NCI-H128 (cell line): ENCODE data around the gene SESTD1.
"Not testable (repeated sequence)": the region's sequence is repeated elsewhere in the genome, so short reads cannot be mapped to it uniquely, and the experiment has no call there.

ENCODE experiments used
- DNase-seq: peaks from one replicate; lab custom pipeline; 2025; ENCODE audit not compliant: unreplicated experiment; lab: John Stamatoyannopoulos, UW

The SESTD1 gene

GRCh38 chr2:179124282-179124681, 140.3 kb downstream of the SESTD1 start:
- no peak for DNase-seq

GRCh38 chr2:179123272-179123662, 141.4 kb downstream of the SESTD1 start:
- no peak for DNase-seq

DNA sequence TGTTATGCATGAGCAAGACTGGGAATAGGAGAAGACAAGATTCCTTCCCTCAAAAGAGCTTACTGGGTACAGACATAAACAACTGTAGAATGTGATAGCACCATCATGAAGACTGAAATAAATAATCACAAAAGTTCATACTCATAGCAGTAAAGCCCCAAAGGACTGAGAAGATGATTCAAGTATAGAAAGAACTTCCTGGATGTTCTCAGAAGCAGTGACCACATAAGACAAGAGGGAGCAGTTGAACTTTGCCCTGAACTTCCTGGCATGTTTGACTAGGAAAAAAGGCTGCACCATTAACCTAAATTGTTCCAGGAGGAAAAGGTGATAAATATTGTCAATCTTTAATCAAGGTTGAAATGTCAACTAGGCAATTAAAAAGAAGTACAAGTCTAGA, 156.9 kb downstream of the SESTD1 start:
- no peak for DNase-seq

DNA sequence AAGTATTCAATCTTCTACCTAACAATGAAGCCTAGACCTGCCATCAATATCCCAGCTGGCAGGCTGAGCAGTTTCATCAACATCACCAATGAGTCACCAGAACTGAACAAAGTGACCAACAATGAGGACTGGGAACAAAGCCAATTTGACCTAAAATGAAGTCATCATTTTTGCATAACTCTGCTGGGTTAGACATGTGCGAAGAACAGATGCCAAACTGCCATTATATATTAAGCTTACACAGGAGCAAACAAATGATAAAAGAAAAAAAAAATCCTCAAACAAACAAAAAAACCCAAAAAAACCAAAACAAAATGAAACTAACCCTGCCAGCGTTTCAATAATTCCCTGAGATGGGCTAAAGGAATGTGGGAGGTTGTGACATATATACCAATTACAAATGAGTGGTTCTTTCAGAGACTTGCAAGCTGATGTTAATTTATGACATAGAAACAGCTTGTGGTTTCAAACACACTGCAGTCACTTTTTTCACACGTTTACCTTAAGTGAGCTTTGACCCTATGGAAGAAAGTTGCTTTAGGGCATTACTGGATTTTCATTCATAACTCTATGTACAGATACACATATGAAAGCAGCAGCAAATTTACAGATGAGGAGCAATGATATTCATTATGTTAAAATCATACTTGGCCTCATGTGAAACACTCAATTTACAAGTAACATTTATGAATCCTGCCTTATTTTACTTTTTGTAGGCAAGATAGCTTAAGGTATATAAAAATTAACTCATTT, 157.8 kb downstream of the SESTD1 start:
- peak; percentile 1 for DNase-seq

GRCh38 chr2:179106342-179106675, 158.3 kb downstream of the SESTD1 start:
- no peak for DNase-seq

- DNase-seq: no peak
Measured at GRCh38 chr2:179104736-179105135, 159.9 kb downstream of the SESTD1 start.

- DNase-seq: no peak
Measured at GRCh38 chr2:179098080-179098689, 166.4 kb downstream of the SESTD1 start.

- DNase-seq: no peak
Measured at GRCh38 chr2:179097131-179097530, 167.5 kb downstream of the SESTD1 start.

GRCh38 chr2:179096090-179096489, 168.5 kb downstream of the SESTD1 start:
- no peak for DNase-seq

DNA sequence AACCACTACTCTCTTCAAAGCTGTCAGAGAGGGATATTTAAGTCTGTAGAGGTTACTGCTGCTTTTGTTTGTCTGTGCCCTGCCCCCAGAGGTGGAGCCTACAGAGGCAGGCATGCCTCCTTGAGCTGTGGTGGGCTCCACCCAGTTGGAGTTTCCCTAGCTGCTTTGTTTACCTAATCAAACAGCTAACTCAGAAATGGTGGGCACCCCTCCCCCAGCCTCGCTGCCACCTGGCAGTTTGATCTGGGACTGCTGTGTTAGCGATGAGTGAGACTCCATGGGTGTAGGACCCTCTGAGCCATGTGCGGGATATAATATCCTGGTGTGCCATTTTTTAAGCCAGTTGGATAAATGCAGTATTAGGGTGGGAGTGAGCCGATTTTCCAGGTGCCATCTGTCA, 171.7 kb downstream of the SESTD1 start:
- not testable (repeated sequence) for DNase-seq

DNA sequence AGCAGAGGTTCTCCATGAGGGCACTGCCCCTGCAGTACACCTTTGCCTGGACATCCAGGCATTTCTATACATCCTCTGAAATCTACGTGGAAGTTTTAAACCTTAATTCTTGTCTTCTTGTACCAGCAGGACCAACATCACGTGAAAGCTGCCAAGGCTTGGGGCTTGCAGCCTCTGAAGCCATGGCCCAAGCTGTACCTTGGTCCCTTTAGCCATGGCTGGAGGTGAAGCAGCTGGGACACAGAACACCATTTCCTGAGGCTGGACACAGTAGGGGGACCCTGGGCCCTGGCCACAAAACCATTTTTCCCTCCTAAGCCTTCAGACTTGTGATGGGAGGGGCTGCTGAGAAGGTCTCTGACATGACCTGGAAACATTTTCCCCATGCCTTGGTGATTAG, 181.9 kb downstream of the SESTD1 start:
- no peak for DNase-seq

- DNase-seq: no peak
Measured at GRCh38 chr2:179081954-179082353, 182.7 kb downstream of the SESTD1 start.

DNA sequence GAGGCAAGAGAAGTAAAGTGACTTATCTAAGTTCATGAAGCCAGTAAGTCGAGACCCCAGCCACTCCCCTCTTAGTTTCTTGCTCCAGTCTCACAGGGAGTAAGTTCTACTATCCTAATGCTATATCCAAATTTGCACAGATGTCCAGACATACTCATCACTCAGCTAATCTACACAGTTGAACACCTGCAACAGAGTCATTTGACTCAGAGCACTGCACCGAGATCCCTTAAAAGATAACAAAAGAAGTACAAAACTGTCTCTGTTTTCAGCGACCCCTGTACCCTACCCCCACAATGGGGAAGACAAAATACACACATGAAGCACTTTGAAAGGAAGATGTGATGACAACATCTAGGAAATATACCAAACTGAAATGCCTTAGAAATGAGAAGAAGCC, 192.1 kb downstream of the SESTD1 start:
- no peak for DNase-seq

GRCh38 chr2:179071810-179072355, 192.7 kb downstream of the SESTD1 start:
- no peak for DNase-seq

GRCh38 chr2:179070895-179071294, 193.7 kb downstream of the SESTD1 start:
- no peak for DNase-seq

DNA sequence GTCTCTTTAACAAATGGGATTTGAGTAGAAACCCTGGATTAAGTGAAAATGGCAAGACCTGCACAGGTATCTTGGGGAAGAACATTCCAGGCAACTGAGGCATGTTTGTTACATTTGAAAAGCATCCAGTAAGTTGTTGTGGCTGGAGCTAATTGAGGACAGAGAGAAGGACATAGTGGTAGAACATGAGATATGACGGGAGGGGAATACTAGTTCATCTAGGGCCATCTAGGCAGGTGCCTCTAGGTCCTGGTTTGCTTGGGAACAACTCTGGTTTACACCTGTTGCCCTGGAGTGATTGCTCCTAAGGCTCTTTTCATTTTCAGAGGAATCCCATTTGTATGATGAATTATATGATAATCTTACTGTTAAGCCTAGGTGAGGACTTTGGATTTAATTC, 194.9 kb downstream of the SESTD1 start:
- DNase-seq: no peak

- DNase-seq: no peak
Measured at GRCh38 chr2:179068991-179069643, 195.5 kb downstream of the SESTD1 start.

DNA sequence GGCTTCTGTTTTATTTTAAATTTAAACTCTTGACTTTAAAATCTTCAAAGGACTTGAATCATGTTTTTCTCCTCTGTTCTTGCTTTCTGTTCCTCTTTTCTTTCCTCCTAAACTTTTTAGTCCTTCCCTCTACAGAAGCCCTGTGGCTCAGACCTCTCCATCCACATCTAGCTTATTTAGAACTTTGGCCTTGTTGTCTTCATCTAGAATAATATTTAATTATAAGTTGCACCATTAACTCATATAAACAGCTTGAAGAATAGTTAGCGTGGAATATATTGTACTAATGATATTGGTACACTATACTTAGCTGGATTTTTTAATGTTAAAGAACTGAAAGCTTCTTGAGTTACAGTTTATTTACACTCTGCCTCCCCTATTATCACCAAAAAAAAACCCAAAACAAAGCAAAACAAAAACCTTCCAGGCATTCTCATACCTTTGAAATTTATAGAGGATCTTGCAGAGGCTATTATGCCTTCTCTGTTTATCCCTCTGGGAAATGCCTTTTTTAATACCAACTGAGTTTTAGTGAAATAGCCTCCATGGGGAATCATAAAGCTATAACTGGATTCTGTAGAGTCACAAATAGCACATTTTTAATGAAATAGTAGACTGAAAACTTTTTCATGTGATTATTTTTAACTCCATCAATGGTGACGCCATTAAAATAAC, 205.5 kb downstream of the SESTD1 start:
- DNase-seq: no peak

GRCh38 chr2:179057737-179058136, 206.9 kb downstream of the SESTD1 start:
- no peak for DNase-seq

- not testable (repeated sequence) for DNase-seq
Measured at GRCh38 chr2:179053568-179053967, 211.1 kb downstream of the SESTD1 start.
